Neutrophil (primary cell): ENCODE measurements around the gene ZNF672.

Source experiments
- H3K27ac ChIP-seq: fragments of 200-600 bp; sonication (generic); 2 replicates; pipeline ENCODE4 v1.5.1; 2016; ENCODE audit warnings: mild to moderate bottlenecking, moderate library complexity
- H3K27me3 ChIP-seq: fragments of 200-600 bp; sonication (generic); 2 replicates; pipeline ENCODE4 v1.6.0; 2016; ENCODE audit warnings: mild to moderate bottlenecking
- H3K36me3 ChIP-seq: fragments of 200-600 bp; sonication (generic); 2 replicates; pipeline ENCODE4 v1.5.1; 2017
- H3K4me1 ChIP-seq, 2 experiments: fragments of 200-600 bp in 1 of 2; sonication (generic) in 1 of 2; 1 replicate in 1 of 2; 2 replicates in 1 of 2; pipeline versions ENCODE4 v1.5.1 to v1.6.1; 2013 to 2016; ENCODE audit warnings: low read depth in 1 of 2, low read length in 1 of 2, mild to moderate bottlenecking in 1 of 2, moderate library complexity in 1 of 2; ENCODE audit not compliant: control insufficient read depth in 1 of 2, insufficient read depth in 1 of 2
- H3K4me3 ChIP-seq, 2 experiments: fragments of 200-600 bp in 1 of 2; sonication (generic) in 1 of 2; 1 replicate in 1 of 2; 2 replicates in 1 of 2; pipeline ENCODE4 v1.5.1; 2013 to 2016; ENCODE audit warnings: low read depth in 1 of 2, low read length in 1 of 2, mild to moderate bottlenecking in 1 of 2, moderate library complexity in 1 of 2
- H3K9me3 ChIP-seq: fragments of 200-600 bp; sonication (generic); 2 replicates; pipeline ENCODE4 v1.5.1; 2016
- TF ChIP-seq, protein P1 (sequence below): fragments of 200-600 bp; sonication (generic); IDR thresholded peaks from 2 replicates; pipeline ENCODE4 v1.5.1; 2016; ENCODE audit warnings: antibody characterized with exemption

ZNF672 gene

GRCh38 chr1:248804771-248805681 is 33.0 kb upstream of the ZNF672 start:
- H3K27me3 ChIP-seq, result no peaks in the 10 kb centered on the region
- H3K4me1 ChIP-seq, result peaks cover 77 to 80% of the 10 kb centered on the region in 2 experiments

GRCh38 chr1:248805876-248806275 is 32.1 kb upstream of the ZNF672 start:
- H3K4me3 ChIP-seq, result peak overlapping the region; percentile 52 to 60
- TF ChIP-seq, protein P1, sequence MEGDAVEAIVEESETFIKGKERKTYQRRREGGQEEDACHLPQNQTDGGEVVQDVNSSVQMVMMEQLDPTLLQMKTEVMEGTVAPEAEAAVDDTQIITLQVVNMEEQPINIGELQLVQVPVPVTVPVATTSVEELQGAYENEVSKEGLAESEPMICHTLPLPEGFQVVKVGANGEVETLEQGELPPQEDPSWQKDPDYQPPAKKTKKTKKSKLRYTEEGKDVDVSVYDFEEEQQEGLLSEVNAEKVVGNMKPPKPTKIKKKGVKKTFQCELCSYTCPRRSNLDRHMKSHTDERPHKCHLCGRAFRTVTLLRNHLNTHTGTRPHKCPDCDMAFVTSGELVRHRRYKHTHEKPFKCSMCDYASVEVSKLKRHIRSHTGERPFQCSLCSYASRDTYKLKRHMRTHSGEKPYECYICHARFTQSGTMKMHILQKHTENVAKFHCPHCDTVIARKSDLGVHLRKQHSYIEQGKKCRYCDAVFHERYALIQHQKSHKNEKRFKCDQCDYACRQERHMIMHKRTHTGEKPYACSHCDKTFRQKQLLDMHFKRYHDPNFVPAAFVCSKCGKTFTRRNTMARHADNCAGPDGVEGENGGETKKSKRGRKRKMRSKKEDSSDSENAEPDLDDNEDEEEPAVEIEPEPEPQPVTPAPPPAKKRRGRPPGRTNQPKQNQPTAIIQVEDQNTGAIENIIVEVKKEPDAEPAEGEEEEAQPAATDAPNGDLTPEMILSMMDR, result no peak
- H3K36me3 ChIP-seq, result peaks cover 20% of the 10 kb centered on the region
- H3K4me1 ChIP-seq, result peaks cover 85 to 88% of the 10 kb centered on the region in 2 experiments
- H3K27ac ChIP-seq, result peak overlapping the region; percentile 95
- H3K27me3 ChIP-seq, result no peaks in the 10 kb centered on the region
- H3K9me3 ChIP-seq, result no peaks in the 10 kb centered on the region

More at GRCh38 chr1:248804771-248805681, 33.0 kb upstream of the ZNF672 start:
- H3K9me3 ChIP-seq, result no peaks in the 10 kb centered on the region
- H3K4me3 ChIP-seq, result peak overlapping the region; percentile 52 to 60
- TF ChIP-seq, protein P1, result no peak
- H3K36me3 ChIP-seq, result peaks cover 11% of the 10 kb centered on the region
- H3K27ac ChIP-seq, result peak overlapping the region; percentile 95

GRCh38 chr1:248807067-248807737 is 30.8 kb upstream of the ZNF672 start:
- peaks cover 33% of the 10 kb centered on the region for H3K36me3 ChIP-seq
- H3K27me3 ChIP-seq, result no peaks in the 10 kb centered on the region
- peak overlapping the region; percentile 13 to 60 for H3K4me3 ChIP-seq
- H3K27ac ChIP-seq, result peak overlapping the region; percentile 95
- peaks cover 88 to 91% of the 10 kb centered on the region in 2 experiments for H3K4me1 ChIP-seq
- H3K9me3 ChIP-seq, result no peaks in the 10 kb centered on the region
- TF ChIP-seq, protein P1, result peak; percentile 94

- Histone ChIP-seq H3K9me3 (no peaks in the 10 kb centered on the region), H3K4me1 (peaks cover 88 to 94% of the 10 kb centered on the region in 2 experiments), H3K27me3 (no peaks in the 10 kb centered on the region), H3K4me3 (no peak overlapping the region), H3K27ac (peak overlapping the region; percentile 71), H3K36me3 (peaks cover 50% of the 10 kb centered on the region)
- TF ChIP-seq, protein P1, result no peak
These were observed 29.1 kb upstream of the ZNF672 start for GRCh38 chr1:248808876-248809275.

DNA sequence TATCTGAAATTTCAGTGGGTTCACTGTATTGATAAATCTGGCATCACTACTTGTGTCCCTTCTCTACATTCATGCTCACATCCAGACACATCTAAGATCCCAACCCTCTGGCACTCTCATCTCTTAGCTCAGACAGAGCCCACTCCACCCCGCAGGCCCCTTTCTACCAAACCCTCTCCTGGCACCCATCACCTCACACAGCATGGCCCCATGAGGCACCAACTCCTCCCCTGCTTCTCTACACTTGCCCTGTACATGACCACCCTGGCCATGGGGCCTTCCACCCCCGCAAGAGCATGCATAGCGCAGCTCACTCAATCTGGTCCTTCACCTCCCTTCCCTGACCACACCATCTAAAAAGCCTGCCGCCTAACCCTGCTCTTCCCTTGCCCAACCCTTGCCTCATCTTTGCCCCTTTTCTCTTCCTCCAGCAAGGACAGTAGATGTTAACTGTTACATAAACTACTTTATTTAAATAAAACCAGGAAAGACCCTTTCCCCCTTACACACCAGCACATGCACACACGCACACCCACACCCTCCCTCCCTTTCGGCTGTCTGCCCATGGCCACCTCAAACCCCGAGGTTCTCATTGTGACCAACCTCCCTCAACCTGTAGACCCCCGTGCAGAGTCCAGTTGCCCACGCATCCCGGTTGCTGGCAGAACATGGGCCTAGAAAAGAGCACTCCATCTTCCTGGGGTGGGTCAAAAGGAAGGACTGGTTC is 27.9 kb upstream of the ZNF672 start:
- no peaks in the 10 kb centered on the region for H3K9me3 ChIP-seq
- H3K36me3 ChIP-seq, result peaks cover 62% of the 10 kb centered on the region
- TF ChIP-seq, protein P1, result no peak
- H3K27ac ChIP-seq, result peak overlapping the region; percentile 71
- H3K27me3 ChIP-seq, result no peaks in the 10 kb centered on the region
- peaks cover 87 to 94% of the 10 kb centered on the region in 2 experiments for H3K4me1 ChIP-seq
- H3K4me3 ChIP-seq, result no peak overlapping the region
